Activated CD8-positive, alpha-beta memory T cell treated with anti-CD3 and anti-CD28 coated beads, Interleukin-2, amount 50 U/mL, for 1 hour (primary cell): ENCODE data around the gene ZNF32.

Experiments
- DNase-seq: peaks from one replicate; pipeline ENCODE4 v3.0.0-alpha.2; 2020; ENCODE audit errors: extremely low read depth

The ZNF32 gene

GRCh38 chr10:43681220-43681619, 32.5 kb upstream of the ZNF32 start:
- no peak for DNase-seq

GRCh38 chr10:43680035-43680434, 31.4 kb upstream of the ZNF32 start:
- DNase-seq = no peak

- no peak for DNase-seq
Observed at GRCh38 chr10:43679509-43679908, 30.8 kb upstream of the ZNF32 start.

GRCh38 chr10:43678654-43679053, 30.0 kb upstream of the ZNF32 start:
- DNase-seq = no peak

GRCh38 chr10:43676901-43677300, 28.2 kb upstream of the ZNF32 start:
- DNase-seq = no peak

GRCh38 chr10:43676331-43676730, 27.6 kb upstream of the ZNF32 start:
- no peak for DNase-seq

- no peak for DNase-seq
Observed at GRCh38 chr10:43674553-43675210, 26.0 kb upstream of the ZNF32 start.

- no peak for DNase-seq
Observed at GRCh38 chr10:43673471-43673870, 24.8 kb upstream of the ZNF32 start.

- peak; percentile 20 for DNase-seq
Observed at GRCh38 chr10:43671659-43672531, 23.2 kb upstream of the ZNF32 start.

- no peak for DNase-seq
Observed at GRCh38 chr10:43669386-43669785, 20.7 kb upstream of the ZNF32 start.

- DNase-seq = no peak
Observed at GRCh38 chr10:43667761-43668386, 19.2 kb upstream of the ZNF32 start.

- no peak for DNase-seq
Observed at GRCh38 chr10:43667317-43667731, 18.6 kb upstream of the ZNF32 start.

- DNase-seq = no peak
Observed at GRCh38 chr10:43666552-43666951, 17.9 kb upstream of the ZNF32 start.

GRCh38 chr10:43665054-43665453, 16.4 kb upstream of the ZNF32 start:
- DNase-seq = no peak

- DNase-seq = no peak
Observed at GRCh38 chr10:43658227-43658626, 9.5 kb upstream of the ZNF32 start.

- DNase-seq = no peak
Observed at GRCh38 chr10:43655311-43655710, 6.6 kb upstream of the ZNF32 start.

GRCh38 chr10:43653746-43654145, 5.1 kb upstream of the ZNF32 start:
- no peak for DNase-seq

- no peak for DNase-seq
Observed at GRCh38 chr10:43649185-43649523, 473 bp upstream of the ZNF32 start.

GRCh38 chr10:43648095-43648397, 635 bp downstream of the ZNF32 start:
- DNase-seq = no peak

- no peak for DNase-seq
Observed at GRCh38 chr10:43647576-43647975, 1.1 kb downstream of the ZNF32 start.

- DNase-seq = no peak
Observed at GRCh38 chr10:43645866-43646265, 2.8 kb downstream of the ZNF32 start.

- no peak for DNase-seq
Observed at GRCh38 chr10:43644252-43644651, 4.4 kb downstream of the ZNF32 start.

- DNase-seq = no peak
Observed at GRCh38 chr10:43640603-43641002, 8.1 kb downstream of the ZNF32 start.
